SK-N-MC (cell line): ENCODE data around the gene PRR5L.

Source experiments
- EZH2 ChIP-seq: fragments of 200-600 bp; sonication (generic); IDR thresholded peaks from one replicate; pipeline ENCODE4 v1.6.1; 2017; ENCODE audit warnings: antibody characterized with exemption
- POLR2AphosphoS5 ChIP-seq: IDR thresholded peaks from 2 replicates; pipeline ENCODE4 v1.6.1; 2012; ENCODE audit warnings: mild to moderate bottlenecking, low read depth, low read length, borderline replicate concordance

DNA sequence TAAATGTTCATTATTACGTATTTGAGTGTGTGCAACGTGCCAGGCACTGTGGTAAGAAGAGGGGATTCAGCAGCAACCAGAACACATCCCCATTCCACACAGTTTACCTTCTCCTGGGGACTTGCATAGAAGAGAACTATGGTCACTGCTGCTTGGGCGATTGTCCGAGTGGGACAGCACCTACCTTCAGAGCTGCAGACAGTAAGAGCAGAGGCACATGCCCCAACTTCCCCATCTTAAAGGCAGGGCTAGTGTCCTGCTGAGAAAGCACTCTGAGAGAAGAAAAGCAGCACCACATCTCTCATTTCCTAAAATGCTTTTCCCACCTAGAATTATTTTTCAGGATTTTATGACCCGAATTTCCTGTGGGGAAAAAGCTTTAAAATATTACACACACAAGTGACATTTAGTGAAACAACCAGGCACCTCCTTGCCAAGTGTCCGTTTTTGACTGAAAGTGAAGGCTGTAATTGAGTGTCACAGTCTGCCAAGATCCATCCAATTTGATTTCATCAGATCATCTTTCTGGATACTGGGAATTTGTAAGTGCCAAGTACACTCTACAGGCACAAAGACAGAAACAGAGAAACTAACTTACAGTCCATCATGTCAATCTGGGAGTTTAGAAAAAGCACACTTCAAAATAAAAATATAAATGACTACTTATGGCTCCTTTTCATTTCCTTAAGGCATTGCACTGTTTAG, 189.4 kb downstream of the PRR5L start:
- no peak for TF ChIP-seq POLR2AphosphoS5
- TF ChIP-seq EZH2, result no peak
